HG03575 (cell line): Measurements from ENCODE around the gene SLC16A13.
"Not testable (repeated sequence)": the region's sequence is repeated elsewhere in the genome, so short reads cannot be mapped to it uniquely, and the experiment has no call there.

Experiments used
- ATAC-seq: cut with Tn5 transposase; IDR thresholded peaks from one replicate; pipeline ENCODE4 v1.9.1; 2021; ENCODE audit not compliant: unreplicated experiment, insufficient number of reproducible peaks, low FRiP score; ENCODE audit errors: extremely low read depth

SLC16A13 gene

GRCh38 chr17:7035591-7036368, at the start of gene SLC16A13:
Gene SLC16A13 (plus strand): TSS chr17:7036015. CDS start chr17:7036383, 368 bp downstream.
- peak; percentile 56 for ATAC-seq

GRCh38 chr17:6986676-6987075, 49.1 kb upstream of the SLC16A13 start:
- no peak for ATAC-seq

- no peak for ATAC-seq
Measured at GRCh38 chr17:6989779-6990178, 46.0 kb upstream of the SLC16A13 start.

GRCh38 chr17:6993613-6994056, 42.2 kb upstream of the SLC16A13 start:
- ATAC-seq: not testable (repeated sequence)

- ATAC-seq: no peak
Measured at GRCh38 chr17:6994118-6994598, 41.7 kb upstream of the SLC16A13 start.

GRCh38 chr17:6994666-6995256, 41.1 kb upstream of the SLC16A13 start:
- ATAC-seq: no peak

- ATAC-seq: no peak
Measured at GRCh38 chr17:6995500-6996255, 40.1 kb upstream of the SLC16A13 start, which contains the start of gene ALOX12. Gene ALOX12 (plus strand): TSS chr17:6996049. CDS start chr17:6996118, 69 bp downstream.

- no peak for ATAC-seq
Measured at GRCh38 chr17:6996256-6997011, 39.4 kb upstream of the SLC16A13 start.

GRCh38 chr17:6997171-6997570, 38.6 kb upstream of the SLC16A13 start:
- no peak for ATAC-seq

GRCh38 chr17:6998855-6999508, 36.8 kb upstream of the SLC16A13 start:
- no peak for ATAC-seq

- no peak for ATAC-seq
Measured at GRCh38 chr17:7001318-7001961, 34.4 kb upstream of the SLC16A13 start.

GRCh38 chr17:7002288-7003047, 33.3 kb upstream of the SLC16A13 start:
- no peak for ATAC-seq

GRCh38 chr17:7003745-7004144, 32.1 kb upstream of the SLC16A13 start:
- ATAC-seq: no peak

- no peak for ATAC-seq
Measured at GRCh38 chr17:7004398-7005253, 31.2 kb upstream of the SLC16A13 start.

GRCh38 chr17:7005716-7006115, 30.1 kb upstream of the SLC16A13 start:
- ATAC-seq: no peak

GRCh38 chr17:7007143-7007542, 28.7 kb upstream of the SLC16A13 start:
- no peak for ATAC-seq
